ENCODE data around the gene TNIK.
"Not testable (repeated sequence)": the region's sequence is repeated elsewhere in the genome, so short reads cannot be mapped to it uniquely, and the experiment has no call there.

Gene TNIK

GRCh38 chr3:171455603-171456550 lies 4.3 kb downstream of the TNIK start:
- no peak for TF ChIP-seq CTCF (IDR thresholded peaks at IDR 0.05; ENCODE audit: low read depth, low read length)
- no peak overlapping the region for H3K4me3 ChIP-seq (ENCODE audit: low read depth, low read length)

GRCh38 chr3:171454041-171454440 lies 6.2 kb downstream of the TNIK start:
- no peak for TF ChIP-seq CTCF (IDR thresholded peaks at IDR 0.05; ENCODE audit: low read depth, low read length)
- no peak overlapping the region for H3K4me3 ChIP-seq (ENCODE audit: low read depth, low read length)

- no peak for TF ChIP-seq CTCF (IDR thresholded peaks at IDR 0.05; ENCODE audit: low read depth, low read length)
- no peak overlapping the region for H3K4me3 ChIP-seq (ENCODE audit: low read depth, low read length)
Measured at GRCh38 chr3:171453180-171453886, 6.9 kb downstream of the TNIK start.

- no peak for TF ChIP-seq CTCF (IDR thresholded peaks at IDR 0.05; ENCODE audit: low read depth, low read length)
- H3K4me3 ChIP-seq (ENCODE audit: low read depth, low read length), result no peak overlapping the region
Measured at GRCh38 chr3:171452328-171452727, 7.9 kb downstream of the TNIK start.

- H3K4me3 ChIP-seq (ENCODE audit: low read depth, low read length), result no peak overlapping the region
- TF ChIP-seq CTCF (IDR thresholded peaks at IDR 0.05; ENCODE audit: low read depth, low read length), result no peak
Measured at GRCh38 chr3:171451915-171452314, 8.3 kb downstream of the TNIK start.

- H3K4me3 ChIP-seq (ENCODE audit: low read depth, low read length), result not testable (repeated sequence)
Measured at GRCh38 chr3:171447579-171447891, 12.7 kb downstream of the TNIK start.

GRCh38 chr3:171446801-171447578 lies 13.2 kb downstream of the TNIK start:
- no peak overlapping the region for H3K4me3 ChIP-seq (ENCODE audit: low read depth, low read length)
- TF ChIP-seq CTCF (IDR thresholded peaks at IDR 0.05; ENCODE audit: low read depth, low read length), result no peak

Measured in WI38 (cell line).